Fibroblast of mammary gland (primary cell): ENCODE results near the gene CIPC.

Experiments
- DNase-seq: peaks from one replicate; pipeline ENCODE4 v3.0.0-alpha.2; 2010; ENCODE audit warnings: low read depth
- H3K4me3 ChIP-seq: 2 replicates; pipeline ENCODE4 v1.5.1; 2011; ENCODE audit warnings: low read depth, mild to moderate bottlenecking, low read length, moderate library complexity; ENCODE audit not compliant: control insufficient read depth
- CTCF ChIP-seq: conservative IDR thresholded peaks from 2 replicates; pipeline ENCODE4 v1.5.1; 2011; ENCODE audit warnings: low read depth, low read length, inconsistent platforms; ENCODE audit not compliant: control insufficient read depth, insufficient read depth

The CIPC gene

DNA sequence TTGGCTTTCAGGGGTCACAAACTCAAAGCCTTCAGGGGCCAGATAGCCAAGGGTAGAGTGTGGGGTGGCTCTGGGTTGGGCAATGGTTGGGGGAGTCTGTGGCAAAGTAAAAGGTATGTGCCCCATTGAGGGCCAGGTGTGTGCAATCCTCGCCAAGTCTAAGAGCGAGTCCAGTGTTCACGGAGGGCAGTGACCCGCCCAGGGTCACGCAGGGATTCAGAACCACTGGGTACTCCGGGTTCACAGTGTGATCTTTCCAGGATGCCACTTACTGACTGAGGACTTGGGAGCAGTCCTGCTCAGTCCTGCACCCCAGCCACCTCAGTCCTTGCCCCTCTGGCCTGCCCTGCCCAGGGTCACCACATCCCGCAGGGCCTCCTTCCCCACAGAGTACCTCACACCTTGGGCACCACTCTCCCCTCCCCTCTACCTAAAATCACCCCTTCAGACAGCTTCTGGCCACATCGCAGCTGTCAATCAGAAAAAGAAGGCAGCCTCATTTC is 27.8 kb downstream of the CIPC start:
- no peak overlapping the region for H3K4me3 ChIP-seq
- no peak for TF ChIP-seq CTCF
- no peak for DNase-seq

DNA sequence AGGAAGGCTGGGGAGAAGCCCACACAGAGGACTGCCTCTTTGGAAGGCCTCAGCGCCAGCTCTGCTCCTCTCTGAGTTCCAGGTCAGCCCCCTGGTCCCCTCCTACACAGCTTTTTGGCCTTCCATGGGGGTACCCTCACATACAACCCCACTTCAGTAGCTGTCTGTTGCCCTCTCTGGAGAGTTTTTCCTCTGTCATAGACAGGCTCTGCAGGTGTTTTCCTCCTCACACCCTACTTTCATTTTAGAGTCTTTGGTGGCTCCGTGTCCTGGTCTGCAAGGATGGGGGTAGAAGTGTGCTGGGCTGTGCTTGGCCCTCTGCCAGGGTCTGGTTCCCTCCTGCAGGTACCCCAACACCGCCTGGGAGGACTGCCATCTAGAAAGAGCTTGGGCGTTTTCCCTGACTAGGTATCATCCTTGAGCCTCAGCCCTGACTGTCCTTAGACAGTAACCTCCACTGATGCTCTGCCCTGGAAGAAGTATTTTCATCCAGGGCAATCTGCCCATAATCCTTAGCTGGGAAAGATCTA is 28.5 kb downstream of the CIPC start:
- no peak for TF ChIP-seq CTCF
- DNase-seq, result no peak
- no peak overlapping the region for H3K4me3 ChIP-seq

GRCh38 chr14:77128414-77128891 is 30.4 kb downstream of the CIPC start:
- DNase-seq, result peak; percentile 15
- TF ChIP-seq CTCF, result no peak
- no peak overlapping the region for H3K4me3 ChIP-seq

GRCh38 chr14:77130386-77130785 is 32.3 kb downstream of the CIPC start:
- no peak for TF ChIP-seq CTCF
- DNase-seq, result no peak
- H3K4me3 ChIP-seq, result no peak overlapping the region

DNA sequence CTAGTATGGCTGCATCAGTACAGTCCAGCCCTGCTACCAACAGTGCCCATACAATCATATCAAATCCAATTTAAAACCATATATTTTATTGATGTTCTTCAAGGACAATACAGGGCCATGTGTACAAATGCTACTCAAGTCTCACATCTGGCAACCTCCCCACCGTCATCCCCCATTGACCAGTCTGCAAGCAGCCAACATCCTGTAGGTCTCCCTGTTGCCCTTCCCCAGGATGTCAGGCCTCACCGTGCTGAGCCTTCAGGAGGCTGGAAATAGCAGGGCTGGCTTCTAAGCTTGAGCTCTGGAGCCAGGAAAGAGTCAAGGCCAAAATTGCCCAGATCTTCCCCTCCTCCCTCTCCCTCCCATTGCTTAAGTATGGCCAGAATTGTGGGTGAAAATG is 33.1 kb downstream of the CIPC start:
- H3K4me3 ChIP-seq, result no peak overlapping the region
- DNase-seq, result no peak
- TF ChIP-seq CTCF, result no peak

DNA sequence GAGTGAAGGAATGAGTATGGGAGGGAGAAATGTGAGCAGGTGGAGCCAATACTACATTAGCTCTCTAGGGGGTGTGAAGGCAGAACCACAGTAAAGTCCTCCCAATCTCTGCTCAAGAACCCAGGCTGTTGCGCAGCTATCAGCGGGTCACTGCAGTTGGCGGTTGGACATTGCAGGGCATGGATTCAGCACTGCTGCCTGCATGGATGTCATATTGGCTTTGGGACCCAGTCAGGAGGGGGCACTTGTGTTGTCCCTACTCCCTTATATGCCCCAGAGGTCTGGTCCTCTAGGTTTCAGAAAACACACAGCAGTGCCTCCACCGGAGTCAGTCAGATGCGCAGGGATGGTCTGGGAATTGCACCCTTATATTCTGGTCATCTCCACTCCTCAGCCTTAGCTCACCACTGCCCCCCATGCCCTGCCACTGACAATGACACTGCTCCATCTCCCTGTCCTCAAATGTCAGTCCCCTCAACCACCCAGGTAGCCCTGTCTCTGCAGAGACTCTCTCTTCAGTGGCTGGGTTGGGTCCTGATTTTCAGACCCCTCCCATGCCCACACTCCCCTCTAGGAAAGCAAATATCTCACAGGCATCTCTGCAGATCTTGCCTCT is 33.9 kb downstream of the CIPC start:
- DNase-seq, result no peak
- no peak overlapping the region for H3K4me3 ChIP-seq
- no peak for TF ChIP-seq CTCF
